ENCODE data around the gene EXTL2.
"Not testable (repeated sequence)": the region's sequence is repeated elsewhere in the genome, so short reads cannot be mapped to it uniquely, and the experiment has no call there.

The EXTL2 gene

DNA sequence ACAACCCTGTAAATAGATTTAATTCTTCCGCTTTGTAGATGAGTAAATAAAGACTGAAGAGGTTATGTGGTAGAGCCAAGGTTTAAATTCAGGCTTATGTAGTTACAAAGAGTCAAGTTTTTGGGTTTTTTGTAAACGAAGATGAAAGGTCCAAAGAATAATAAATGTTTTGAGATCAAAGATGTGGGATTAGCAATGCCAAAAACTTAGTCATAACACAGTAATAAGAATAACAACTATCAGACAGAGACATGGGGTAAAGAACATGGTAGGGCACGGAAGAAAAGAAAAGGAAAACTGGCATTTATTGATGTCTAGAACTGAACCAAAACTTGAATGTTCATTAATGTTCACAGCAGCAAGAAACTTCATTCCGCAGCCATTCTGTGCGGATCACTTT, 42.9 kb downstream of the EXTL2 start:
- DNase-seq = no peak

DNA sequence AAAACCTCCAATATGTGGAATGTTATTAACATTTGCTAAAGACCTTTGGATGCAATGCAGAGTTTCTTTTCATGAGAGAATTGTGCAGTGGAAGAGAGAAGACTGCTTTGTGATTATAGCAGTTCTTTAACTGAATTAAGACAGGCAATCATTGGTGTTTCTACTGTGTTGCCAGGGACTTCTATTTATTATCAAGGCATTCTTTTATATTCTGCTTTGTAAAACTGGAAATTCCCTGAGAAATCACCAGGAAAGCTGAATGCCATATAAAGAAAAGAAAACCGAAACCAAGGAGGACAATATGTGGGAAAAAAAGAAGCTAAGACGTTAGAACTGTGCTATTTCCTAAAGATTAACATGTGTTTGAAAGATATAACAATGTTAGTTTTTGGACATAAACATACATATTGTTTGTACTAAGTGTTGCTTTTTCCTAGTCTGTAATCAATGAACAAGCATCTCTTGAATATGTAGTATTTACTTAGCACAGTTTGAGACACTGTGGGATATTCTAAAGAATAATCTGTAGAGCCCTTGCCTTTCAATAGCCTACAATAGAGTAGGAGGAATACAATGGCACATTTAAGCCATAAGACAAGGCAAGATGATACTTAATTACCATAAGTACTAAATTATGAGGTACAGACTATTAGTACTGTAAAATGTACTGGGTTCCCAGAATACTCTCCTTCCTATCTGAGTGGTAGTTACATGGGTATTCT, 47.1 kb downstream of the EXTL2 start:
- no peak for DNase-seq

DNA sequence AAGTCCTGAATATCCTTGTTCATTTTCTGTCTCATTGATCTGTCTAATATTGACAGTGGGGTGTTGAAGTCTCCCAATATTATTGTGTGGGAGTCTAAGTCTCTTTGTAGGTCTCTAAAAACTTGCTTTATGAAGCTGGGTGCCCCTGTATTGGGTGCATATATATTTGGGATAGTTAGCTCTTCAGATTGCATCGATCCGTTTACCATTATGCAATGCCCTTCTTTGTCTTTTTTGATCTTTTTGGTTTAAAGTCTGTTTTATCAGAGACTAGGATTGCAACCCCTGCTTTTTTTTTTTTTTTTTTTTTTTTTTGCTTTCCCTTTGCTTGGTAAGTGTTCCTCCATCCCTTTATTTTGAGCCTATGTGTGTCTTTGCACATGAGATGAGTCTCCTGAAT, 51.5 kb downstream of the EXTL2 start:
- DNase-seq = not testable (repeated sequence)

DNA sequence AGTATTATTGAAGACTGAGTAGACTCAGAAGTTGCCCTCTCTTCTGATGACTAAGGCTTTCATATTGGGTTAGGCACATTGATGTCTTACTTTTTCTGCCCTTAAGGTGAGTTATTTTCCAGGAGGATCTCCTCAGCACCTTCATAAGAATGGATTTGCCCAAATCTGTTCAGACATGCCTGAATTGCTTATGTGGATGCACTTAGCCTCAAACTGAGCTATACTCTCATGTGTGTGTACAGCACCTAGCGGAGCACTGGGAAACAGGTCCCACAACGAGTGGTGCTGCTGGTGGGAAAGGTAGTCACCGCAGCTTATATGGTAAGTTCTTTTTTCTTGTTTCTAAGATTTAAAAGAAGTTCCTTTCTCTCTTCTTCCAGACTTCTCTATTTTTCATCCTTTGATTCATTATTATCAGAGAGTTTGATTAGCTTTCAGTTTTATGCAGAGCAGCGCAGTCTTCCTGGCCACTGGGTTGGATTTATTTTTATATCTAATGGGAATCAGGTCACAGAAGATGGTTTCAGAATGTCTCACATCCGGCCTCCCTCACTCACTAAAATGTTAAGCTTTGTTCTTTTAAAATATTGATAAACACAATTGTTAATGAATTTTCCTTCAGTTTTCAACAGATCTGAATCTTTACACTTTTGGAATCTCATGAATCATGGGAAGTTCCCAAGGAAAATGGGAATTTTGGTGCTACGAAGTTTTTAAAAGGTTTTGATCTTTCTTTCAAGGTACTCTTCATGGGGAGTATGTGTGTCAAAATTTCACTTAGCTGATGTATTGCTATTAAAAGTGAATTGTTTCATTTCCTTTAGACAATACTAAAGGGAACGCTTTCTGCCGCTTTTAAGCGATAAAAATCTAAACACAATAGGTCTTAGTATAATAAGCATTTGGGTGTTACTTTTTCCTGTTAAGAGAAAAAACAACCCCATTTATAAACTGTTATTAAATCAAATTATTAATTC, 58.5 kb downstream of the EXTL2 start:
- no peak for DNase-seq

- DNase-seq = no peak
Observed at GRCh38 chr1:100834777-100835660, 59.6 kb downstream of the EXTL2 start.

GRCh38 chr1:100832694-100833428, 61.8 kb downstream of the EXTL2 start:
- no peak for DNase-seq

DNA sequence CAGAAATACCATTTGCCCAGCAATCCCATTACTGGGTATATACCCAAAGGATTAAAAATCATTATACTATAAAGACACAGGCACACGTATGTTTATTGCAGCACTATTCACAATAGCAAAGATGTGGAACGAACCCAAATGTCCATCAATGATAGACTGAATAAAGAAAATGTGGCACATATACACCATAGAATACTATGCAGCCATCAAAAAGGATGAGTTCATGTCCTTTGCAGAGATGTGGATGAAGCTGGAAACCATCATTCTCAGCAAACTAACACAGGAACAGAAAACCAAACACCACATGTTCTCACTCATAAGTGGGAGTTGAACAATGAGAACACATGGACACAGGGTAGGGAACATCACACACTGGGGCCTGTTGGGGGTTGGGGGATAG, 69.0 kb downstream of the EXTL2 start:
- DNase-seq = not testable (repeated sequence)
